ENCODE data around the gene DNAJC1.
"Not testable (repeated sequence)": the region's sequence is repeated elsewhere in the genome, so short reads cannot be mapped to it uniquely, and the experiment has no call there.

- not testable (repeated sequence) for TF ChIP-seq POLR2A (IDR thresholded peaks at IDR 0.05)
- TF ChIP-seq, protein P1, sequence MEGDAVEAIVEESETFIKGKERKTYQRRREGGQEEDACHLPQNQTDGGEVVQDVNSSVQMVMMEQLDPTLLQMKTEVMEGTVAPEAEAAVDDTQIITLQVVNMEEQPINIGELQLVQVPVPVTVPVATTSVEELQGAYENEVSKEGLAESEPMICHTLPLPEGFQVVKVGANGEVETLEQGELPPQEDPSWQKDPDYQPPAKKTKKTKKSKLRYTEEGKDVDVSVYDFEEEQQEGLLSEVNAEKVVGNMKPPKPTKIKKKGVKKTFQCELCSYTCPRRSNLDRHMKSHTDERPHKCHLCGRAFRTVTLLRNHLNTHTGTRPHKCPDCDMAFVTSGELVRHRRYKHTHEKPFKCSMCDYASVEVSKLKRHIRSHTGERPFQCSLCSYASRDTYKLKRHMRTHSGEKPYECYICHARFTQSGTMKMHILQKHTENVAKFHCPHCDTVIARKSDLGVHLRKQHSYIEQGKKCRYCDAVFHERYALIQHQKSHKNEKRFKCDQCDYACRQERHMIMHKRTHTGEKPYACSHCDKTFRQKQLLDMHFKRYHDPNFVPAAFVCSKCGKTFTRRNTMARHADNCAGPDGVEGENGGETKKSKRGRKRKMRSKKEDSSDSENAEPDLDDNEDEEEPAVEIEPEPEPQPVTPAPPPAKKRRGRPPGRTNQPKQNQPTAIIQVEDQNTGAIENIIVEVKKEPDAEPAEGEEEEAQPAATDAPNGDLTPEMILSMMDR (IDR thresholded peaks at IDR 0.05) = not testable (repeated sequence)
Measured at GRCh38 chr10:21837487-21837886, 166.0 kb downstream of the DNAJC1 start.
